Natural killer cell (primary cell): ENCODE measurements around the gene DEFB113. TPM values are rescaled to one million over a fixed set of nuclear protein-coding genes. Genes with fewer than 3 reads are reported as not detected.

ENCODE experiments used
- ATAC-seq, 3 donors: fragments of 150-1000 bp in 2 of 3; fragments of 200-7000 bp in 1 of 3; cut with Tn5 transposase; 1 replicate in 1 of 3; 2 replicates in 2 of 3; pipeline ENCODE4 v1.10.0; 2021; ENCODE audit warnings: mild to moderate bottlenecking in 2 of 3, moderate library complexity in 2 of 3
- DNase-seq, 2 donors: peaks; one replicate each; pipeline versions ENCODE4 v3.0.0 to v3.0.0-alpha.2; 2013 to 2021; ENCODE audit warnings: mixed read lengths in 1 of 2
- H3K27ac ChIP-seq: one replicate; pipeline ENCODE4 v1.5.1; 2013; ENCODE audit warnings: mild to moderate bottlenecking, low read length
- H3K27me3 ChIP-seq: one replicate; pipeline ENCODE4 v1.6.1; 2013; ENCODE audit warnings: low read length; ENCODE audit not compliant: control insufficient read depth, insufficient read depth
- H3K36me3 ChIP-seq: one replicate; pipeline ENCODE4 v1.6.1; 2013; ENCODE audit warnings: low read length; ENCODE audit not compliant: control insufficient read depth, insufficient read depth
- H3K4me1 ChIP-seq: one replicate; pipeline ENCODE4 v1.6.1; 2013; ENCODE audit warnings: low read length; ENCODE audit not compliant: control insufficient read depth, insufficient read depth
- H3K4me3 ChIP-seq: one replicate; pipeline ENCODE4 v1.5.1; 2013; ENCODE audit warnings: low read length
- H3K9me3 ChIP-seq: one replicate; pipeline ENCODE4 v1.6.1; 2013; ENCODE audit warnings: low read length; ENCODE audit not compliant: control insufficient read depth, insufficient read depth
- H3K27ac Mint-ChIP-seq, 2 donors: one replicate each; pipeline ENCODE4 v1.8.0; 2022; ENCODE audit warnings: mild to moderate bottlenecking in 2 of 2, mixed read lengths in 2 of 2, moderate library complexity in 1 of 2
- H3K27me3 Mint-ChIP-seq, 2 donors: one replicate each; pipeline ENCODE4 v1.8.0; 2022; ENCODE audit warnings: low read depth in 2 of 2, mixed read lengths in 2 of 2
- H3K36me3 Mint-ChIP-seq: one replicate; pipeline ENCODE4 v1.8.0; 2022; ENCODE audit warnings: mixed read lengths
- H3K4me1 Mint-ChIP-seq, 2 donors: one replicate each; pipeline ENCODE4 v1.8.0; 2022; ENCODE audit warnings: mixed read lengths in 2 of 2
- H3K4me3 Mint-ChIP-seq: one replicate; pipeline ENCODE4 v1.8.0; 2022; ENCODE audit warnings: mild to moderate bottlenecking, moderate library complexity, mixed read lengths
- H3K9me3 Mint-ChIP-seq, 2 donors: one replicate each; pipeline ENCODE4 v1.8.0; 2022; ENCODE audit warnings: mixed read lengths in 2 of 2
- CTCF ChIP-seq: fragments of 200-600 bp; IDR thresholded peaks from one replicate; pipeline ENCODE4 v1.8.0; 2022; ENCODE audit warnings: antibody characterized with exemption
- WGBS: methylation state at CpG from one replicate; pipeline ENCODE4 v1.1.7; 2013; ENCODE audit warnings: missing lambda C conversion rate; ENCODE audit not compliant: insufficient coverage; 5-methylcytosine and 5-hydroxymethylcytosine counted together
- intact Hi-C: fragments of 100-400 bp; cut with micrococcal nuclease; formaldehyde crosslinking; loops from one replicate; pipeline ENCODE4 v1.14.2; 2022
- total RNA-seq, 4 donors: library from RNA; stranded (reverse); fragments of 120-200 nt in 1 of 4; gene quantifications; one replicate each; pipeline versions ENCODE4 v1.2.3 to v1.2.4, GENCODE V29; 2013 to 2022

Gene DEFB113
- total RNA-seq, 3 donors from 2014 or later (not counting 1 experiment from before 2014, with no cell fraction given): not detected

- H3K27me3 ChIP-seq: no peaks in the 10 kb centered on the region
- no peak overlapping the region for H3K4me3 ChIP-seq
- no peaks in the 10 kb centered on the region for H3K27me3 Mint-ChIP-seq
- no peak overlapping the region for H3K27ac ChIP-seq
- no peak overlapping the region for H3K4me3 Mint-ChIP-seq
- intact Hi-C loops: no loop called here
- H3K9me3 Mint-ChIP-seq: peaks cover 11 to 22% of the 10 kb centered on the region in 2 donors
- DNase-seq (no peak), ATAC-seq (no peak)
- no peak overlapping the region for H3K27ac Mint-ChIP-seq
- WGBS: 90% methylated on average over 2 of the region's 2 CpGs
- H3K9me3 ChIP-seq: no peaks in the 10 kb centered on the region
- no peaks in the 10 kb centered on the region for H3K4me1 Mint-ChIP-seq
- TF ChIP-seq CTCF: no peak
- no peaks in the 10 kb centered on the region for H3K4me1 ChIP-seq
- H3K36me3 ChIP-seq: no peaks in the 10 kb centered on the region
- H3K36me3 Mint-ChIP-seq: no peaks in the 10 kb centered on the region
Measured at GRCh38 chr6:49918787-49919186, 50.6 kb downstream of the DEFB113 start.

Other genes with a start within 250 kb of the DEFB113 start
- gene CRISP3, start 225.2 kb downstream of the DEFB113 start, total RNA-seq: not detected
- gene PGK2, start 182.3 kb downstream of the DEFB113 start, total RNA-seq: not detected
- not detected for gene CRISP1, start 103.1 kb downstream of the DEFB113 start, total RNA-seq
- not detected for gene DEFB114, start 5.5 kb downstream of the DEFB113 start, total RNA-seq
- not detected for gene DEFB110, start 52.4 kb upstream of the DEFB113 start, total RNA-seq
- gene DEFB112, start 80.3 kb upstream of the DEFB113 start, total RNA-seq: not detected